HG03439 (cell line): ENCODE measurements around the gene PARVG.

ENCODE experiments used
- ATAC-seq: cut with Tn5 transposase; IDR thresholded peaks from one replicate; pipeline ENCODE4 v1.9.1; 2021; ENCODE audit warnings: mild to moderate bottlenecking, moderate library complexity; ENCODE audit not compliant: unreplicated experiment

Gene PARVG

GRCh38 chr22:44195189-44195871 lies 14.6 kb downstream of the PARVG start:
- no peak for ATAC-seq

DNA sequence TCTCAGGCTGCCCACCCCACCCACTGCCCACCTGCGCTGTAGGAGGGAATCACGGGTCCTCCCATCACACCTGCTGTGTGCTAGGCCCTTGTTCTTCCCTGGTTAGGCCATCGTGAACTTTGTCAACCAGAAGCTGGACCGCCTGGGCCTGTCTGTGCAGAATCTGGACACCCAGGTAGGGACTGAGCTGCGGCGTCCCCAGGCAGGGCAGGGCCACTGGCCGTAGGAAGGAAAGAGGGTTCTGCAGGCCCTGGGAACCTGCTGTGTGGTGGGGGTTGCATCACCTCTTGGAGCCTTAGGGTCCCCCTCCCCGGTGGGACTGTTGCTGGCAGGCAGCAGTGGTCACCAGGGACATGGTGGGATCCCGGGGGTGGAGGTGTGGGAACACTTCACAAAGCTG lies 15.5 kb downstream of the PARVG start:
- ATAC-seq = no peak

DNA sequence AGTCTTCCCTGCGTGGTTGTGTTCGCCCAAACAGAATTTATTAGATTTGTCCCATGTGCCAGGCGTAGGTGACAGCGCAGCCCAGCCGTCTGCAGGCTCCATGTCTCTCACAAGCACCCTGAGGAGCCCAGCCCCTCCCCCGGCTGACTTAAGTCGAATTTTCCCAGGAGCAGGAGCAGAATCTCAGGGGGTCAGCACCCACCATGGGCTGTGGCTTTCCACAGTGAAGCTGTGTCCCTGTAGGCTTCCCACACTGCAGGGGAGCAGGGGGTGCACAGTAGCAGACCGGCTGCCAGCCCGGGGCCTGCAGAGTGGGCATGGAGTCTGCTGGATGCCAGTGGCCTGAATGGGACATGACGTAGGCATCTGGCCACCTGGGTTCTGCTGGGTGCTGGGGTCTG lies 16.0 kb downstream of the PARVG start:
- no peak for ATAC-seq

GRCh38 chr22:44197271-44197670 lies 16.5 kb downstream of the PARVG start:
- ATAC-seq = no peak

DNA sequence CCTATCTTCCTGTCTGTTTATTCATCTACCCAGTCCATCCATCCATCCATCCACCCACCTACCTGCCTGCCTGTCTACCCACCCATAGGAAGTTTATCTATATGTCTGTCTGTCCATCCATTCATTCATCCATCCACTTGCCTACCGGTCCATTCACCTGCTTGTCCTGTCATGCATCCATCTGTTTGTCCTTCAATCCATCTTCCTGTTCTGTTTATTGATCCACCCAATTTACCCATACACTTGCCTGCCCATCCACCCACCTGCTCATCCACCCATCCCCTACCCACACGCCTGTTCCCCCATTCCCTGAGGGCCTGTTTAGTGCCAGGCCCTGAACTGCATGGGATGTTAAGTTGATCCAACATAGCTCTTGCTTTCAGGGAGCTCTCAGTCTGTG lies 18.4 kb downstream of the PARVG start:
- no peak for ATAC-seq

GRCh38 chr22:44199866-44200265 lies 19.1 kb downstream of the PARVG start:
- ATAC-seq = no peak

DNA sequence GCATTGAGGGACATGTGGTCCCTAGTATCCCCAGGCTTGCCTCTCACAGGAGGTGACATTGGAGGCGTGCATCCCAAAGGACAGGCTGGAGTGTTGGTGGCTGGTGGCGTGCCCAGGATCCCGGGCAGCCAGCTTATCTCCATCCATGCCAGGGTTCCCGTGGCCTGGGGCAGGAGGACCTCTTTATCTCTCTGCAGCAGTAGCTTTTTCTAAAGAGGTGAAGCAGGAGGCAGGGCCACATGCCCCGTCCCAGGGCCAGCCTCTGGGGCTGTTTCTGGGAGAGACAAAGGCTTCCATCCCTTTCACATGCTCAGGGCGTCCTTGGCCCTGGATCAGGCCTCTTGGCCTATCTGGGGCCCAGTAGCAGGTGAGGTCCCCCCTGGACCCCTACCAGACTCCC lies 19.7 kb downstream of the PARVG start:
- no peak for ATAC-seq

DNA sequence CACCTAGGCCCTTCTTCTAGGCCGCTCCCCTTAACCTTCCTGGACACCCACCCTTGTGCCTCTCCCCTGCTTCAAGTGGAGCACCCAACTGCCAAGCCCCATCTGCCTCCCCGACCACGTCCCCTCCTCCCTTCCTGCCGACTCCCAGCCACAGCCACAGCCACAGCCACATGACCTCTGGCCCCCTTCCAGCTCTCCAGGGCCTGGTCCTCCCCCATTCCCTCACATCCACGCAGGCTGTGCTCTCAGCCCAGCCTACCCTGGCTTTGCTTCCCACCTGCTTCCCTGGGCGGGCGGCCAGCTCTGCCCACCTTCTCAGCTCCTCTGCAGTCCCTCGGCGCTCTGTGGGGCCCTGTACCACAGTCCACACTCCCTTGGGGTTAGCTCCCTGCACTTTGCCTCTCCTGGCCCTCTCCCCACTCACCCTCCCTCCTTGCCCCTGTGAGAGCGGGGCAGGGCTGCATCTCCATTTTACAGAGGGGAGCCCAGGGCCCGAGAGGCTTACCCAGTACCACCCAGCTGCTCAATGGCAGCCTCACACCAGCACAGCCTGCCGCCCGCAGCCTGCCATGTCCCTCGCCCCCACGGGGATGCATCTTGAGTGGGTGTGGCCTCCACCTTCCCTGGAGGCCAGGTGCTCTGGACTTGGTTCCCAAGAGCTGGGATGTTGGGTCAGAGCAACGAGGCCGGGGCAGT lies 20.3 kb downstream of the PARVG start:
- ATAC-seq = no peak

DNA sequence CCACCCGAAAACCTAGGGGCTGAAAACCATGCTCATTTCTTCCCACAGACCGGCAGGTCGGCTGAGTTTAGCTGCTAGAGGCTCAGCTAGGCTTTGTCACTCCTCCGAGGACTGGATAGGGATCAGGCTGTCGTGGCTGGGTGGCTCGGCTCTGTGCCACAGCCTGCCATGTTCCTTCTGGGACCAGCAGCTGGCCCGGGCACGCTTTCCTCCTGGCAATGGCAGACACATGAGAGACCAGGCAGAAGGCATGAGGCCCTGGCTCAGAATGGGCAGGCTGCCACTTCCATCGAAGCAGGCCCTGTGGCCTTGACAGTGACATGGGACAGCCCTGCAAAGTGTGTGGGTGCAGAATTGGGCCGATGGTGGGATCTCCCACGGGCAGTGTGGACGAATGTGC lies 20.9 kb downstream of the PARVG start:
- ATAC-seq = no peak

DNA sequence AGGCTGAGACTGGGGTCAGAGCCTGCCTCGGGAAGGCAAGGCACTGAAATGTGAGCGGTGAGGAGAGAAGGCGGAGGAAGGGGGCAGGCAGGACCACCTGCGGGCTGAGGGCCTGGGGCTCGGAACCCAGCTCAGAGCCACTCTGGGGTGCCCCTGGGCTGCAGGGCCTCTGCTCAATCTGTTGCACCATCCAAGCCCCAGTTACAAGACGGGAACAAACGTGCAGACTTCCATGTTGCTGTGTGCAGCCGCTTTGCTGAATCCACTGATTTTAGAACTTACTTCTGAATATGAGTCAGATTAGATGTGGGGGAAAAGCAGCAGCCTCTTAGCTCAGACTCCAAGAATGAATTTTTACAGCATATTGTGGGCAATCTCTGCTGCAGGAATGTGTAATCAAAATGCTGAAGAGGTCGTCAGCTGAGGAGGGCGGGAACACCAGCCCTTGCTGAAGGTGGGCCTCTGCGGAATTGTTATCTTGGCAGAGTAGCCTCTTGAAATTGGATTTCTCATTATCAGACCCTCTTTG lies 21.6 kb downstream of the PARVG start:
- ATAC-seq = no peak

DNA sequence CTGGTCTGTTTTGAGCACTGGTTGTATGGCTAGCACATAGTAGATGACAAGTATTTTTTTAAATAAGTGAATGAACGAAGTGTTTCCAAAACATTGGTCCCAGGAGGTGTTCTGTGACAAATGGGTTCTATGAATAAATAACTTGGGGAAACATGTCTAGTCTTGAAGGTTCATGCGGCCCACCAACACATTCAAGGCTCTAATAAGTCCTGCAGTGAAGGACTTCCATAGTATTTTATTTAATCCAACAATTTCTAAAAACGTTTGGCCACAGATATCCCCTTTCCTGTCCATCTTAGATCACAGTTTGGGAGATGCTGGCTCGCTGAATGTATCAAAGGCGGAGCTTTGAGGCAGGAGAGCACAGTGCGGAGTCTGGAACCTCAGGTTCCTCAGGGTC lies 22.5 kb downstream of the PARVG start:
- no peak for ATAC-seq

- ATAC-seq = no peak
These were observed 24.2 kb downstream of the PARVG start for GRCh38 chr22:44204739-44205515.

- ATAC-seq = no peak
These were observed 25.0 kb downstream of the PARVG start for GRCh38 chr22:44205516-44206329.

- ATAC-seq = no peak
These were observed 25.6 kb downstream of the PARVG start for GRCh38 chr22:44206330-44206645.

GRCh38 chr22:44206696-44207095 lies 26.0 kb downstream of the PARVG start:
- no peak for ATAC-seq

GRCh38 chr22:44207173-44207980 lies 26.7 kb downstream of the PARVG start:
- ATAC-seq = no peak

DNA sequence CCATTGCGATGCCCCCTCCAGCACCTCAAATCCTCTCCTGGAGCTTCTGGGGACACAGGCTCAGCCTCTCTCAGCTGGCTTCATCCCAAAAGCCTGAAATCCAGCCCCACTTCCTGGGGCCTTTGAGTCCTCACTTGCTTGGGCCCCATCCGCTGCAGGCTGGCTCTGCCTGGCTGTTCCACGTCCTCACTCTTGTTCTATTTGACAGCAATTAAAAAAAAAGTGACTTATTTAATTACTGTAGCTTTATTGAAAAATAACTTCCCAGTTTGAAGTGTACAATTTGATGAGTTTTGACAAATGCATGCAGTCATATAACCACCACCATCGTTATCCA lies 27.2 kb downstream of the PARVG start:
- ATAC-seq = no peak

DNA sequence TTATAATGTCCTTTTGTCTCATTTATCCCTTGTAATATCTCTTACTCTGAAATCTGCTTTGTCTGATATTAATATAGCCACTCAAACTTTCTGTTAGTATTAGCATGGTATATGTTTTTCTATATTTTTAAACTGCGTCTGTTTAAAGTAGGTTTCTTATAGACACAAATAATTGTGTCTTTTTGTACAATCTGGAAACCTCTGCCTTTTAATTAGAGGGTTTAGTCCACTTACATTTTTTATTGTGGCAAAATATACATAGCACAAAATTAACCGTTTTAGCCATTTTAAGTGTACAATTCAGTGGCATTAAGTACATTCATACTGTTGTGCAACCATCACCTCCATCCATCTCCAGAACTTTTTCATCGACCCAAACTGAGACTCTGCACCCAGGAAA lies 28.6 kb downstream of the PARVG start:
- no peak for ATAC-seq

GRCh38 chr22:44210722-44211121 lies 30.0 kb downstream of the PARVG start:
- ATAC-seq = no peak

DNA sequence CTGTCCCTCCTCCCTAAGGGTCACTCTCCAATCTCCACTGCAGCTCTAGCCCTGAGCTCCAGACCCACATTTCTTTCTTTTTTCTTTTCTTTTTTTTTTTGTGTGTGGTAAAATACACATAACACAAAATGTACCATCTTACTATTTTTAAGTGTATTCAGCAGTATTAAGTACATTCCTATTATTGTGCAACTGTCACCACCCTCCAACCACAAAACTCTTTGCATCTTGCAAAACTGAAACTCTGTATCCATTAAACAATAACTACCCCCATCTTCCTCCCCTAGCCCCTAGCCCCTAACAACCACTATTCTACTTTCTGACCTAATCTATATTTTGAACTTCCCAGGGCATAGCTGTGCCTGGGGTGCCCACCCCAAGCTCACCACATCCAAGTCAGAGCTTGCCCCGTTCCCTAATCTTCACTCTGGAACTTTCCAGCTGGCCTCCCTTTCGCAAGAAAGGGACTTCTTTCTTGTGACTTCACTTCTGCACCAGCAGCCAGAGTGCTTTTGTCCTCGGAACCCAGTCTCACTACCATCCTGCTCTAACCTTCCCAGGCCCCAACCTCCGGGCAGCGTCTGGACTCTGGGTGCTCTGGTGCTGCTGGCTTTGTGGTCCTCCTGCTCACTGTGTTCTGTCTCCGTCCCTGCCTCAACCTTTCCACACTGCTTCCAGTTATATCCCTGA lies 30.7 kb downstream of the PARVG start:
- ATAC-seq = no peak
